Astrocyte of the spinal cord (primary cell): ENCODE results near the gene IGSF23.
"Not testable (repeated sequence)": the region's sequence is repeated elsewhere in the genome, so short reads cannot be mapped to it uniquely, and the experiment has no call there.

Experiments used
- DNase-seq: peaks from one replicate; pipeline ENCODE4 v3.0.0; 2011; ENCODE audit warnings: low read depth, low spot score
- H3K4me3 ChIP-seq: 2 replicates; pipeline ENCODE4 v1.5.1; 2011; ENCODE audit warnings: low read depth, mild to moderate bottlenecking, low read length, moderate library complexity
- CTCF ChIP-seq: IDR thresholded peaks from 2 replicates; pipeline ENCODE4 v1.5.1; 2012; ENCODE audit warnings: low read depth, mild to moderate bottlenecking, low read length, inconsistent platforms
- in situ Hi-C: cut with HindIII; loops from 2 replicates; pipeline ENCODE4 v1.10.0; 2017; ENCODE audit warnings: low sequenced_read_pairs

IGSF23 gene

DNA sequence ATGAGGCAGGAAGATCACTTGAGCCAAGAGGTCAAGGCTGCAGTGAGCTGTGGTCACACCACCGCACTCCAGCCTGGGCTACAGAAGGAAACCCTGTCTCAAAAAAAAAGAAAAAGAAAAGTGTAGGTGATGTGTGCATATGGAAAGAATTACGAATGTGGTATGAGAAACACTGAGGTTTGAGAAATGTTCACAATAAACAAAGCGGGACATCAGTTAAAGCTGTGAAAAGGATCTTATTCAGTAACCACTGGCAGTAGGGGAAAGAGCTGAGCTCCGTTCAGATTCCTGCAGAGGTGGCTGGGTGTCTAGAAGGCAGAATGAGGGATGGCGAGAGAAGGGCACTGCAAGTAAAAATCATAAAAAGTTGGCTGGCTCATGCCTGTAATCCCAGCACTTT lies 4.1 kb upstream of the IGSF23 start:
- H3K4me3 ChIP-seq: no peak overlapping the region
- in situ Hi-C loops: no loop called here
- TF ChIP-seq CTCF: no peak
- no peak for DNase-seq

DNA sequence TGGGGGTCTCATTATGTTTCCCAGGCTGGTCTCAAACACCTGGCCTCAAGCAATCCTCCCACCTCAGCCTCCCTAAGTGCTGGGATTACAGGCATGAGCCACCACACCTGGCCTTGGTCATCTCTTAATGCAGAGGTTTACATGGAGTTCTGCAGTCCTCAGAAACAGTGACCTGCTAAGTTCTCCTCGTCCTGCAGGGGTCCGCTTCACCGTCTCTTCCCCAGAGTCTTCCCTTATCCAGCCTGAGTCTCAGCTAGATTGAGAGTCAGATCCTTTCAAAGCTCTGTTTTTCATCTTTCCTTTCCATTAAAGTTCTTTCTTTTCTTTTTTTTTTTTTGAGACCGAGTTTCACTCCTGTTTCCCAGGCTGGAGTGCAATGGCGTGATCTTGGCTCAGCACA lies 2.9 kb upstream of the IGSF23 start:
- in situ Hi-C loops, H3K4me3 ChIP-seq: not testable (repeated sequence)
- peak; percentile 48 for TF ChIP-seq CTCF
- peak; percentile 35 for DNase-seq

- DNase-seq: no peak
- no peak for TF ChIP-seq CTCF
- in situ Hi-C loops: no loop called here
- no peak overlapping the region for H3K4me3 ChIP-seq
These were observed 1.5 kb upstream of the IGSF23 start for GRCh38 chr19:44611812-44612295.

GRCh38 chr19:44614313-44614712 lies 950 bp downstream of the IGSF23 start:
- no peak for TF ChIP-seq CTCF
- H3K4me3 ChIP-seq: no peak overlapping the region
- in situ Hi-C loops: no loop called here
- DNase-seq: no peak

DNA sequence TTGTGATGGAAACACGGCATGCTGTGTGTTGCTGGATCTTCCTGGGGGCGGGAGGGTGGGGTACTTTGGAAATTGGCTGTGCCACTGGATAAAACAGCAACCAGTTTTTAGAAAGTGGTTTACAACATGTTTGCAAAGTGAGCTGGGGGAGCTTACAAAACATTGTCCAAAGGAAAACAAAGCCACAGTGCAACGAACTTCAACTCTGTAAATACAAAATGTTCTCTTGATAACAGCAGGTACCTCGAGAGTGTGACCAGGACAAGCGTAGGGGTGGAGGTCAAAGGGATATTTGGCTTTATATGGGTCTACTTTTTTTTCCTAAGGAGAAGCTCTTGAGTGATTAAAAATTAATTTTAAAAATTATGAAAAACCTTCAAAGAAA lies 2.5 kb downstream of the IGSF23 start:
- in situ Hi-C loops: no loop called here

GRCh38 chr19:44617110-44617880 lies 3.9 kb downstream of the IGSF23 start:
- in situ Hi-C loops: no loop called here

More for the DNA sequence above, 2.5 kb downstream of the IGSF23 start:
- no peak for TF ChIP-seq CTCF
- no peak for DNase-seq
- H3K4me3 ChIP-seq: no peak overlapping the region

More at GRCh38 chr19:44617110-44617880, 3.9 kb downstream of the IGSF23 start:
- no peak for TF ChIP-seq CTCF
- no peak overlapping the region for H3K4me3 ChIP-seq
- DNase-seq: no peak
